Left lung (tissue), 10 donors: ENCODE measurements around the gene LAMB1. TPM values are rescaled to one million over a fixed set of nuclear protein-coding genes. Genes with fewer than 3 reads are reported as not detected.

Experiments used
- ATAC-seq: fragments of 200-7000 bp; cut with Tn5 transposase; one replicate; pipeline ENCODE4 v1.9.1; 2020; ENCODE audit warnings: moderate library complexity
- DNase-seq, 4 donors: peaks; one replicate each; pipeline ENCODE4 v3.0.0-alpha.2; 2013 to 2020
- H3K27ac ChIP-seq, 2 donors: fragments of 200-600 bp; sonication (generic) in 1 of 2; one replicate each; pipeline versions ENCODE4 v1.5.0 to v1.8.0; 2020 to 2021
- H3K27me3 ChIP-seq, 2 donors: fragments of 200-600 bp; sonication (generic) in 1 of 2; one replicate each; pipeline versions ENCODE4 v1.5.0 to v1.8.0; 2020 to 2021
- H3K36me3 ChIP-seq, 2 donors: fragments of 200-600 bp; sonication (generic) in 1 of 2; one replicate each; pipeline versions ENCODE4 v1.5.0 to v1.8.0; 2020 to 2021
- H3K4me1 ChIP-seq, 2 donors: fragments of 200-600 bp; one replicate each; pipeline ENCODE4 v1.8.0; 2021
- H3K4me3 ChIP-seq, 2 donors: fragments of 200-600 bp; sonication (generic) in 1 of 2; one replicate each; pipeline versions ENCODE4 v1.5.0 to v1.8.0; 2020 to 2021; ENCODE audit warnings: mild to moderate bottlenecking in 1 of 2
- H3K9me3 ChIP-seq, 2 donors: fragments of 200-600 bp; sonication (generic) in 1 of 2; one replicate each; pipeline versions ENCODE4 v1.5.0 to v1.8.0; 2020 to 2021
- intact Hi-C, 2 donors: fragments of 100-400 bp; cut with DNase I; formaldehyde crosslinking; loops; one replicate each; pipeline versions ENCODE4 v1.11.2 to v1.14.2; 2022
- polyA plus RNA-seq, 6 donors: library from polyadenylated mRNA; unstranded; fragments of 120-200 nt; gene quantifications; one replicate each; pipeline ENCODE4 v1.2.1, GENCODE V29; 2013; ENCODE audit not compliant: insufficient read length in 6 of 6
- total RNA-seq, 2 donors: library from RNA; stranded (reverse); fragmentation: NEBNext Ultra II Directional; extraction: Animal tissue kit (Norgen Biotek cat#: 25700); gene quantifications; one replicate each; pipeline ENCODE4 v1.2.1, GENCODE V29; 2021
- TF ChIP-seq, protein P1 (sequence below), 2 donors: fragments of 200-600 bp; sonication (generic) in 1 of 2; IDR thresholded peaks; one replicate each; pipeline versions ENCODE4 v1.5.0 to v1.8.0; 2021; ENCODE audit warnings: antibody characterized with exemption in 2 of 2
- donor health status: DM: no; HTN: yes; CAD: no.
- donor health status: DM: no; HTN: no; CAD: no.

LAMB1 gene
- total and polyA plus RNA-seq, 8 donors = 175 to 583 (median 505) TPM

DNA sequence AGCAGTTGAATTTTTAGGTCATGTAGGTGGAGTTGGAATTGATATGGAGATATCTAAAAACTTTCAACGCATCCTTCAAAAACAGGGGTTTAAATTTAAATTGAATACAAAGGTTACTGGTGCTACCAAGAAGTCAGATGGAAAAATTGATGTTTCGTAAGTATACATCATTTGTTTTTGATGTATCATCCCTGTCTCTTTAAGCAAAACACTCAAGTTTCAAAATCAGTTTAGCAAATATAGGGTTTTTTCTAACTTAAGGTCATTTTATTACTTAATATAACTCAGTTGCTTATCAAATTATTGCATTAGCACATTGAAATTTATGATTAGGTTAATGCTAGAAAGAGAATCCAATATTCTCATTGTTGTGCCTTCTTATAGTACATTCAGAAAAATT lies 87.4 kb downstream of the LAMB1 start:
- ATAC-seq = no peak
- no peak for DNase-seq
- peaks cover 0 to 20% of the 10 kb centered on the region in 2 donors for H3K4me1 ChIP-seq
- intact Hi-C loops = no loop called here
- peaks cover 10 to 69% of the 10 kb centered on the region in 2 donors for H3K36me3 ChIP-seq
- H3K4me3 ChIP-seq = no peak overlapping the region
- H3K27me3 ChIP-seq = no peaks in the 10 kb centered on the region
- TF ChIP-seq, protein P1, sequence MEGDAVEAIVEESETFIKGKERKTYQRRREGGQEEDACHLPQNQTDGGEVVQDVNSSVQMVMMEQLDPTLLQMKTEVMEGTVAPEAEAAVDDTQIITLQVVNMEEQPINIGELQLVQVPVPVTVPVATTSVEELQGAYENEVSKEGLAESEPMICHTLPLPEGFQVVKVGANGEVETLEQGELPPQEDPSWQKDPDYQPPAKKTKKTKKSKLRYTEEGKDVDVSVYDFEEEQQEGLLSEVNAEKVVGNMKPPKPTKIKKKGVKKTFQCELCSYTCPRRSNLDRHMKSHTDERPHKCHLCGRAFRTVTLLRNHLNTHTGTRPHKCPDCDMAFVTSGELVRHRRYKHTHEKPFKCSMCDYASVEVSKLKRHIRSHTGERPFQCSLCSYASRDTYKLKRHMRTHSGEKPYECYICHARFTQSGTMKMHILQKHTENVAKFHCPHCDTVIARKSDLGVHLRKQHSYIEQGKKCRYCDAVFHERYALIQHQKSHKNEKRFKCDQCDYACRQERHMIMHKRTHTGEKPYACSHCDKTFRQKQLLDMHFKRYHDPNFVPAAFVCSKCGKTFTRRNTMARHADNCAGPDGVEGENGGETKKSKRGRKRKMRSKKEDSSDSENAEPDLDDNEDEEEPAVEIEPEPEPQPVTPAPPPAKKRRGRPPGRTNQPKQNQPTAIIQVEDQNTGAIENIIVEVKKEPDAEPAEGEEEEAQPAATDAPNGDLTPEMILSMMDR (IDR thresholded peaks at IDR 0.05) = no peak
- H3K9me3 ChIP-seq = no peaks in the 10 kb centered on the region
- peak overlapping the region in 1 of 2 donors; percentile 57 for H3K27ac ChIP-seq

DNA sequence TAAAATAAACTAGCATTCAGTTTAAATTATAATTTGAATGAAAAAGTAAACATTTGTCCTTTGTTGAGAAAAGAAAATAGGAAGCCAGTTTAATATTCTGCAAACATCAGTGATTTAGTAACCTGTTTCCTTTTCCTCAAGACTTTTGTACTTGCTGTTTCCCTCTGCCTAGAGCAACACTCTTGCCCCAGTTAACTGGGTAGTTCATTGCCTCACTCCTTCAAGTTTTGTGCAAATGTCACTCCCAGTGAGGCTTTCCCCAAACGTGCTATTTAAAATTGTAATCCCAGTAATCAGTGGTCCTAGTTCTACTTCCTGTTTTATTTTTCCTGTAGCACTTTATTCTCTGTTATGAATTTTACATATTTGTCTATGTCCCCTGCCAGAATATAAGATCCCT lies 88.1 kb downstream of the LAMB1 start:
- peaks cover 0 to 14% of the 10 kb centered on the region in 2 donors for H3K4me1 ChIP-seq
- TF ChIP-seq, protein P1 (IDR thresholded peaks at IDR 0.05) = no peak
- DNase-seq (no peak), ATAC-seq (peak; percentile 30)
- no peaks in the 10 kb centered on the region for H3K27me3 ChIP-seq
- intact Hi-C loops = no loop called here
- H3K9me3 ChIP-seq = no peaks in the 10 kb centered on the region
- H3K36me3 ChIP-seq = peaks cover 10 to 69% of the 10 kb centered on the region in 2 donors
- no peak overlapping the region for H3K4me3 ChIP-seq
- H3K27ac ChIP-seq = peak overlapping the region in 1 of 2 donors; percentile 57

DNA sequence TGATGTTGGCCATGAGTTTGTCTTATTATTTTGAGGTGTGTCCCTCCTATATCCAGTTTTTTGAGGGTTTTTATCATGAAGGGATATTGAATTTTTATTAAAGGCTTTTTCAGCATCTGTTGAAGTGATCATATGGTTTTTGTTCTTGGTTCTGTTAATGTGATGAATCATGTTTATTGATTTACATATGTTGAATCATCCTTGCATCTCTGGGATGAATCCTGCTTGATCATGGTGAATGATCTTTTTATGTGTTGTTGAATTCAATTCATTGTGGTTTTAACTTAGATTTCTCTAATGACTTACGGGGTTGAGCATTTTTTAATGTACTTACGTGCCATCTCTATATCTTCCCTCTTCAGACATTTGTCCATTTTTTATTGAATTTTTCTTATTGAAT lies 89.1 kb downstream of the LAMB1 start:
- no peak for DNase-seq
- TF ChIP-seq, protein P1 (IDR thresholded peaks at IDR 0.05) = no peak
- no peak overlapping the region for H3K27ac ChIP-seq
- no peak overlapping the region for H3K4me3 ChIP-seq
- H3K9me3 ChIP-seq = no peaks in the 10 kb centered on the region
- H3K4me1 ChIP-seq = peaks cover 0 to 14% of the 10 kb centered on the region in 2 donors
- intact Hi-C loops = no loop called here
- H3K36me3 ChIP-seq = peaks cover 1 to 69% of the 10 kb centered on the region in 2 donors
- no peak for ATAC-seq
- H3K27me3 ChIP-seq = no peaks in the 10 kb centered on the region

DNA sequence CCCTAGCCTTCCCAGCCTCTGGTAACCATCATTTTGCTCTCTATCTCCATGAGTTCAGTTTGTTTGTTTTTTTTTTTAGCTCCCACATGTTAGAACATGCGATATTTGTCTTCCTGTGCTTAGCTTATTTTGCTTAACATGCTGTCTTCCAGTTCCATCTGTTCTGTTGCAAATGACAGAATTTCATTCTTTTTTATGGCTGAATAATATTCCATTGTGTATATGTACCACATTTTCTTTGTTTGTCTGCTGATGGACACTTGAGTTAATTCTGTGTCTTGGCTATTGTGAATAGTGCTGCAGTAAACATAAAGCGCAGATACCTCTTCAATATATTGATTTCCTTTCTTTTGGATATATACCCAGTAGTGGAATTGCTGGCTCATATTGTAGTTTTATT lies 91.0 kb downstream of the LAMB1 start:
- no peaks in the 10 kb centered on the region for H3K27me3 ChIP-seq
- no peaks in the 10 kb centered on the region for H3K9me3 ChIP-seq
- TF ChIP-seq, protein P1 (IDR thresholded peaks at IDR 0.05) = no peak
- H3K4me1 ChIP-seq = peaks cover 0 to 23% of the 10 kb centered on the region in 2 donors
- intact Hi-C loops = no loop called here
- DNase-seq (no peak), ATAC-seq (no peak)
- peaks cover 0 to 68% of the 10 kb centered on the region in 2 donors for H3K36me3 ChIP-seq
- H3K27ac ChIP-seq = no peak overlapping the region
- no peak overlapping the region for H3K4me3 ChIP-seq

DNA sequence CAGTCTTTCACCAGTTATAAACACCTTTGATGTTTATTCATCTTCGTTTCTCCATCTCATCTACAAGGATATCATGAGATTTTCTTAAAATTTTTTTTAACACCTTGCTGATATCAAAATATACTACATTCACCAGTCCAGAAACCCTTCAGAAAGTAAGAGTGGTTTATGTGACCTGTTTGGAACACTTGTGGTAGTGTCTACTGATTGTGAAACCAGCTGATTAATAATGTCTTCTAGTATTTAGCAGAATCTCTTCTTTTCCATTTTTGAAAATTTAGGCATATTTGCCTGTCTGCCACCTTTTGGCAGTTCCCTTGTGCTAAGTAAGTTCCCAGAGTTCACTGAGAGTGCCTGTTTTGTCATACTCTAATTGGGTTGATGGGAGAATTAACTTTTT lies 93.5 kb downstream of the LAMB1 start:
- no peak for ATAC-seq
- H3K36me3 ChIP-seq = peaks cover 0 to 77% of the 10 kb centered on the region in 2 donors

More for the DNA sequence above, 93.5 kb downstream of the LAMB1 start:
- DNase-seq = no peak
- peaks cover 0 to 20% of the 10 kb centered on the region in 2 donors for H3K4me1 ChIP-seq
- TF ChIP-seq, protein P1 (IDR thresholded peaks at IDR 0.05) = no peak
- peak overlapping the region in 1 of 2 donors; percentile 0 for H3K27ac ChIP-seq
- no peak overlapping the region for H3K4me3 ChIP-seq
- no peaks in the 10 kb centered on the region for H3K9me3 ChIP-seq
- intact Hi-C loops = no loop called here
- no peaks in the 10 kb centered on the region for H3K27me3 ChIP-seq
